GM10266 (cell line): ENCODE data around the gene FAAH.

Experiments
- DNase-seq: peaks from one replicate; pipeline ENCODE4 v3.0.0; 2012; ENCODE audit errors: extremely low spot score
- CTCF ChIP-seq: IDR thresholded peaks from 2 replicates; pipeline ENCODE4 v1.5.1; 2012; ENCODE audit warnings: mild to moderate bottlenecking, low read depth; ENCODE audit not compliant: control insufficient read depth, insufficient read depth; ENCODE audit errors: missing control alignments

Gene FAAH

GRCh38 chr1:46461017-46461808 is 67.1 kb downstream of the FAAH start:
- no peak for DNase-seq
- no peak for TF ChIP-seq CTCF

- no peak for DNase-seq
- TF ChIP-seq CTCF = no peak
Measured at GRCh38 chr1:46461809-46462448, 67.8 kb downstream of the FAAH start.
